Left lung (tissue), 10 donors: ENCODE measurements around the gene STXBP1. TPM values are rescaled to one million over a fixed set of nuclear protein-coding genes. Genes with fewer than 3 reads are reported as not detected.
A peak's percentile ranks its signal among the peaks of the same experiment; 100 is the strongest.

ENCODE experiments used
- ATAC-seq: fragments of 200-7000 bp; cut with Tn5 transposase; one replicate; pipeline ENCODE4 v1.9.1; 2020; ENCODE audit warnings: moderate library complexity
- DNase-seq, 4 donors: peaks; one replicate each; pipeline ENCODE4 v3.0.0-alpha.2; 2013 to 2020
- H3K27ac ChIP-seq, 2 donors: fragments of 200-600 bp; sonication (generic) in 1 of 2; one replicate each; pipeline versions ENCODE4 v1.5.0 to v1.8.0; 2020 to 2021
- H3K27me3 ChIP-seq, 2 donors: fragments of 200-600 bp; sonication (generic) in 1 of 2; one replicate each; pipeline versions ENCODE4 v1.5.0 to v1.8.0; 2020 to 2021
- H3K36me3 ChIP-seq, 2 donors: fragments of 200-600 bp; sonication (generic) in 1 of 2; one replicate each; pipeline versions ENCODE4 v1.5.0 to v1.8.0; 2020 to 2021
- H3K4me1 ChIP-seq, 2 donors: fragments of 200-600 bp; one replicate each; pipeline ENCODE4 v1.8.0; 2021
- H3K4me3 ChIP-seq, 2 donors: fragments of 200-600 bp; sonication (generic) in 1 of 2; one replicate each; pipeline versions ENCODE4 v1.5.0 to v1.8.0; 2020 to 2021; ENCODE audit warnings: mild to moderate bottlenecking in 1 of 2
- H3K9me3 ChIP-seq, 2 donors: fragments of 200-600 bp; sonication (generic) in 1 of 2; one replicate each; pipeline versions ENCODE4 v1.5.0 to v1.8.0; 2020 to 2021
- intact Hi-C, 2 donors: fragments of 100-400 bp; cut with DNase I; formaldehyde crosslinking; loops; one replicate each; pipeline versions ENCODE4 v1.11.2 to v1.14.2; 2022
- polyA plus RNA-seq, 6 donors: library from polyadenylated mRNA; unstranded; fragments of 120-200 nt; gene quantifications; one replicate each; pipeline ENCODE4 v1.2.1, GENCODE V29; 2013; ENCODE audit not compliant: insufficient read length in 6 of 6
- total RNA-seq, 2 donors: library from RNA; stranded (reverse); fragmentation: NEBNext Ultra II Directional; extraction: Animal tissue kit (Norgen Biotek cat#: 25700); gene quantifications; one replicate each; pipeline ENCODE4 v1.2.1, GENCODE V29; 2021
- TF ChIP-seq, protein P1 (sequence below), 2 donors: fragments of 200-600 bp; sonication (generic) in 1 of 2; IDR thresholded peaks; one replicate each; pipeline versions ENCODE4 v1.5.0 to v1.8.0; 2021; ENCODE audit warnings: antibody characterized with exemption in 2 of 2
- donor health status: DM: no; HTN: yes; CAD: no.
- donor health status: DM: no; HTN: no; CAD: no.

The STXBP1 gene
- total and polyA plus RNA-seq, 8 donors, result 40.7 to 76.7 (median 48.8) TPM

DNA sequence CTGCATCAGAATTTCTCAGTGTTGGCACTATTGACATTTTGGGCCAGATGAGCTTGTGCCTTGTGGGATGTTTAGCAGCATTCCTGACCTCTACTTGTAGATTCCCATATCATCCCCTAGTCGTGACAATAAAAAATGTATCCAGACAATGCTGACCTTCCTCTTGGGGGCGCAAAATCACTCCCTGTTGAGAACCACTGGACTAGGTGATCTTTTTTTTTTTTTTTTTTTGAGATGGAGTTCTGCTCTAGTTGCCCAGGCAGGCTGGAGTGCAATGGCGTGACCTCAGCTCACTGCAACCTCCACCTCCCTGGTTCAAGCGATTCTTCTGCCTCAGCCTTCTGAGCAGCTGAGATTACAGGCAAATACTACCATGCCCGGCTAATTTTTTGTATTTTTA is 22.6 kb downstream of the STXBP1 start:
- H3K9me3 ChIP-seq, result no peaks in the 10 kb centered on the region
- no peak overlapping the region for H3K4me3 ChIP-seq
- intact Hi-C loops, result no loop called here
- TF ChIP-seq, protein P1, sequence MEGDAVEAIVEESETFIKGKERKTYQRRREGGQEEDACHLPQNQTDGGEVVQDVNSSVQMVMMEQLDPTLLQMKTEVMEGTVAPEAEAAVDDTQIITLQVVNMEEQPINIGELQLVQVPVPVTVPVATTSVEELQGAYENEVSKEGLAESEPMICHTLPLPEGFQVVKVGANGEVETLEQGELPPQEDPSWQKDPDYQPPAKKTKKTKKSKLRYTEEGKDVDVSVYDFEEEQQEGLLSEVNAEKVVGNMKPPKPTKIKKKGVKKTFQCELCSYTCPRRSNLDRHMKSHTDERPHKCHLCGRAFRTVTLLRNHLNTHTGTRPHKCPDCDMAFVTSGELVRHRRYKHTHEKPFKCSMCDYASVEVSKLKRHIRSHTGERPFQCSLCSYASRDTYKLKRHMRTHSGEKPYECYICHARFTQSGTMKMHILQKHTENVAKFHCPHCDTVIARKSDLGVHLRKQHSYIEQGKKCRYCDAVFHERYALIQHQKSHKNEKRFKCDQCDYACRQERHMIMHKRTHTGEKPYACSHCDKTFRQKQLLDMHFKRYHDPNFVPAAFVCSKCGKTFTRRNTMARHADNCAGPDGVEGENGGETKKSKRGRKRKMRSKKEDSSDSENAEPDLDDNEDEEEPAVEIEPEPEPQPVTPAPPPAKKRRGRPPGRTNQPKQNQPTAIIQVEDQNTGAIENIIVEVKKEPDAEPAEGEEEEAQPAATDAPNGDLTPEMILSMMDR (IDR thresholded peaks at IDR 0.05), result no peak
- peak overlapping the region; percentile 33 to 58 for H3K27ac ChIP-seq
- ATAC-seq, result no peak
- no peaks in the 10 kb centered on the region for H3K36me3 ChIP-seq
- no peaks in the 10 kb centered on the region for H3K27me3 ChIP-seq
- no peak for DNase-seq
- peaks cover 0 to 19% of the 10 kb centered on the region in 2 donors for H3K4me1 ChIP-seq

DNA sequence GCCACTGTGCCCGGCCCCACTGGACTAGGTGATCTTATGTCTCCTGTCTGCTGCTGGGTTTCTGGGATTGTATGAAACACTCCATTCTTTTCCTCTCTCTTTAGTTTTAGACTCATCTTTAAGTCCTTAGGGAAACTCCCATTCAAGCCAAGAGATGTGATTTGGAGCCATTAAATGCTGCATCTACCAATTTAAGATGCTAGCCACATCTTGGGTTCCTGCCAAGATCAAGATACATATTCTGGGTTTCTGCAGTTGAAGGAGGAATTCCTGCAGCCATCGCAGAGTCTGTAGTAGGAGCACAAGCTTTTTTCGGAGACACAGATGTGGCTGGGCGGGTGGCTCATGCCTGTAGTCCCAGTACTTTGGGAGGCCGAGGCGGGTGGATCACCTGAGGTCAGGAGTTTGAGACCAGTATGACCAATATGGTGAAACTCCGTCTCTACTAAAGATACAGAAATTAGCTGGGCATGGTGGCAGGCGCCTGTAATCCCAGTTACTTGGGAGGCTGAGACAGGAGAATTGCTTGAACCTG is 23.2 kb downstream of the STXBP1 start:
- H3K4me1 ChIP-seq, result peaks cover 0 to 19% of the 10 kb centered on the region in 2 donors
- no peak overlapping the region for H3K27ac ChIP-seq
- intact Hi-C loops, result no loop called here
- H3K9me3 ChIP-seq, result no peaks in the 10 kb centered on the region
- ATAC-seq (no peak), DNase-seq (no peak)
- TF ChIP-seq, protein P1 (IDR thresholded peaks at IDR 0.05), result no peak
- no peaks in the 10 kb centered on the region for H3K27me3 ChIP-seq
- H3K36me3 ChIP-seq, result no peaks in the 10 kb centered on the region
- no peak overlapping the region for H3K4me3 ChIP-seq

DNA sequence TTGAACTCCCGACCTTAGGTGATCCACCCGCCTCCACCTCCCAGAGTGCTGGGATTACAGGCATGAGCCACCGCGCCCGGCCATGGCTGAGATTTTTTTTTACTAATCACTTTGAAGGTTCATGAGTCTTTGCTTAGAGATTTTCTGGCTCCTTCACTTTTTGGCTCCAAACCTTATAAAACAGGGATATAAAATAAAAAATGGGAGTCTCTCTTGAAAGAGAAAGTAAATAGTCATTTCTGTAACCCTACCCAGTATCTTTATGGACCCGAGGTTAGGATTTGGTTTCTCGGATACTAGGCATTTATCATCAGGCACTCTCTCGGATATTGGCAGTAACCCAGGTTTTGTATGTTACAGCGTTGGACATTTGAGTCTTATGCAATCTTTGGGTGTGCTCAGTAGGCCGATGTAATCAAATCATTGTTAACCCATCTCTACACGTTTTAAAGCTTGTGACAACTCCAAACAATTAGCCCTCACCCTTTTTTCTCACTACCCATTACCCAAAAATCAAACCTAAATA is 25.3 kb downstream of the STXBP1 start:
- peak overlapping the region; percentile 47 to 63 for H3K27ac ChIP-seq
- H3K27me3 ChIP-seq, result no peaks in the 10 kb centered on the region
- intact Hi-C loops, result no loop called here
- ATAC-seq (peak; percentile 57), DNase-seq (peak in 2 of 4 donors; percentile 74 to 88)
- H3K4me3 ChIP-seq, result no peak overlapping the region
- no peaks in the 10 kb centered on the region for H3K9me3 ChIP-seq
- no peaks in the 10 kb centered on the region for H3K36me3 ChIP-seq
- TF ChIP-seq, protein P1 (IDR thresholded peaks at IDR 0.05), result no peak
- peaks cover 2 to 23% of the 10 kb centered on the region in 2 donors for H3K4me1 ChIP-seq

DNA sequence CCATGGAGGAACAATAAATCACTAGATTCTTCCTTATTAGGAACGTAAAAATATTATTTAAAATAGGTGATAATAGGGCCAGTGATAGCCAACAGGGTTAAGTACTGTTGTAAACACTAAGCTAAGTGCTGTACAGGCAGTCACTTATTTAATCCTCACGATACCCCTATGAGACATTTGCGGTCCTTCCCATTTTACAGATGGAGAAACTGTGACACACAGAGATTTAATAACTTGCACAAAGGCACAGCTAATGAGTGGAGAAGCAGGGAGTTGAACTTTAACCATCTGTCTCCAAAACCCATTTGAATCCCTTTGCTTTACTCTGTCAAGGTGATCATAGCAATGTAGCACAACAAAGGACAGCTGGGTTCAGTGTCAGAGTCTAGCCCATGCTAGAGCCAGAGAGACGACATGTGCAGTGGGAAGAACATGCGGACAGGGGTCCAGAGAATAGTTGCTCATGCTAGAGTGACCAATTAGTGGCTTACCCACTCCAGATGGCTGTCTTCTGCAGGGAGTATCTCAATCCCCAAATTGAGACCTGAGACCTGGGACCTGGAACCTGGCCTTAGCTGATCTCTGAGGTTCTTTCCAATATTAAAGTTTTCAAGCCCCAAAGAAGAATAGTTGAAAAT is 28.9 kb downstream of the STXBP1 start:
- H3K36me3 ChIP-seq, result no peaks in the 10 kb centered on the region
- no peaks in the 10 kb centered on the region for H3K9me3 ChIP-seq
- DNase-seq (no peak), ATAC-seq (no peak)
- no peaks in the 10 kb centered on the region for H3K27me3 ChIP-seq
- TF ChIP-seq, protein P1 (IDR thresholded peaks at IDR 0.05), result no peak
- peak overlapping the region; percentile 47 to 73 for H3K27ac ChIP-seq
- H3K4me3 ChIP-seq, result no peak overlapping the region
- intact Hi-C loops, result no loop called here
- peaks cover 8 to 23% of the 10 kb centered on the region in 2 donors for H3K4me1 ChIP-seq

DNA sequence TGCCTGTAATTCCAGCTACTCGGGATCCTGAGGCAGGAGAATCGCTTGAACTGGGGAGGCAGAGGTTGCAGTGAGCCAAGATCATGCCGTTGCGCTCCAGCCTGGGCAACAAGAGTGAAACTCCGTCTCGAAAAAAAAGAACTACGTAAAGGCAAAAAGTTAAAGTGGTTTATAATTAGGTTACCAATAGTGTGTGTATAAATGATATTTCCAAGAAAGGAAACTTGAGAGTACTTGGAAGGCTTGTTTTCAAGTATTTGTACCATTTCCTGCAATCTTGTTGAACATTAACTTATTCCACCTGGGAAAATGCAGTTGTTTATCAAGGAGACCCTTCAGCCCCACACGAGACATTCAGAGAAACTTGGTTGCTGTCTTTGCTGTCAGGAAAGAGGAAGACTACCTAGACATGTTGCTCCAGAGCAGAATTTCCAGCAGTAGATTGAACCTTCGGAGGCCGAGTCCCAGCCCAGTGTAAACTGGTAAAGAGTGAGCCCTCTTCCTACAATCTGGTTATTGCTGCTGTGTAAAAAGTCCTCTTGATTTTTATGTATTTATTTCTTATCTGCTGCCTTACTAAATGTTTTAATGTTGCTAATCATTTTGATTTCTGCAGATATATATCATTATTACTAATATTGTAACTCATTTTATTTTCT is 30.1 kb downstream of the STXBP1 start:
- intact Hi-C loops, result no loop called here
- no peaks in the 10 kb centered on the region for H3K36me3 ChIP-seq
- H3K4me1 ChIP-seq, result peaks cover 8 to 23% of the 10 kb centered on the region in 2 donors
- DNase-seq (peak in 1 of 4 donors; percentile 42), ATAC-seq (peak; percentile 54)
- no peaks in the 10 kb centered on the region for H3K9me3 ChIP-seq
- no peak overlapping the region for H3K4me3 ChIP-seq
- H3K27ac ChIP-seq, result peak overlapping the region; percentile 47 to 73
- TF ChIP-seq, protein P1 (IDR thresholded peaks at IDR 0.05), result no peak
- no peaks in the 10 kb centered on the region for H3K27me3 ChIP-seq
